Lung microvascular endothelial cell (primary cell): ENCODE results near the gene IFI27L2. TPM values are rescaled to one million over a fixed set of nuclear protein-coding genes. Genes with fewer than 3 reads are reported as not detected.
A peak's percentile ranks its signal among the peaks of the same experiment; 100 is the strongest.
"Not testable (repeated sequence)": the region's sequence is repeated elsewhere in the genome, so short reads cannot be mapped to it uniquely, and the experiment has no call there.

ENCODE experiments used
- DNase-seq, 2 donors: peaks; one replicate each; pipeline versions ENCODE4 v3.0.0 to v3.0.0-alpha.2; 2010; ENCODE audit warnings: low read depth in 2 of 2
- total RNA-seq: library from RNA; depleted of rRNA; stranded (reverse); fragments of >200 nt; gene quantifications from 2 replicates; pipeline ENCODE4 v1.2.1, GENCODE V29; 2014

IFI27L2 gene, protein sequence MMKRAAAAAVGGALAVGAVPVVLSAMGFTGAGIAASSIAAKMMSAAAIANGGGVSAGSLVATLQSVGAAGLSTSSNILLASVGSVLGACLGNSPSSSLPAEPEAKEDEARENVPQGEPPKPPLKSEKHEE
- total RNA-seq = 9.3 and 15.0 TPM in 2 replicates

DNA sequence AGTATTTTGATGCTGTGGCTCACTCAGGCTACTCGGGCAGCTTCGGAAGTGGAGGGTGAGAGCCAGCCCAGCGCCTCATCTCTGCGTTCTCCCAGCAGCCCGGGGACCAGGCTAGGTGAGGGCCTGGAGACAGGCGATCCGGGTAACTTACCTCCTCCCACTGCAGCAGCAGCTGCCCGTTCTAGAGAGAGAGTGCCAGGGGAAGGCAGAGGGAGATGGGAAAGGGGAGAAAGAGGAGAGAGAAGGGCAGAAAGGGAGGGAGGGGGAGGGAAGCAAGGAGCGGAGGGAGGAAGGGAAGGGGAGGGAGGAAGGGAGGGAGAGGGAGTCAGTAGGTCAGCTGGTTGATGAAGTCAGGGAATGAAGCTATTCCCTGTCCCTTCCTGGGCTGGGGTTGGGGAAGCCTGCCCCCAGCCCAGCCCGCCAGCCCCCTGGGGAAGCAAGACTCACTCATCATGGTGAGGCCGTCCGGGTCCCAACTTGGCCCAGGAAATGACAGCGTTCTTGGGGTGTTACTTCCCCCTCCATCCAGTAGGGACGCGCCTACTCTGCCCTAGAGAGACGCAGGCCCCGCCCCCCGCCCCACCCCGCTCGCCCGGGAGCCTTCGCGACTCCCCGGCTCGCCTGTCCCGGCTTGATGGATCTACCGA is at the start of gene IFI27L2:
Gene IFI27L2 (minus strand): TSS at position 494 of the 647 bp plus-strand sequence. CDS start 40 bp downstream, at position 454.
- DNase-seq = peak in 1 of 2 donors; percentile 72

DNA sequence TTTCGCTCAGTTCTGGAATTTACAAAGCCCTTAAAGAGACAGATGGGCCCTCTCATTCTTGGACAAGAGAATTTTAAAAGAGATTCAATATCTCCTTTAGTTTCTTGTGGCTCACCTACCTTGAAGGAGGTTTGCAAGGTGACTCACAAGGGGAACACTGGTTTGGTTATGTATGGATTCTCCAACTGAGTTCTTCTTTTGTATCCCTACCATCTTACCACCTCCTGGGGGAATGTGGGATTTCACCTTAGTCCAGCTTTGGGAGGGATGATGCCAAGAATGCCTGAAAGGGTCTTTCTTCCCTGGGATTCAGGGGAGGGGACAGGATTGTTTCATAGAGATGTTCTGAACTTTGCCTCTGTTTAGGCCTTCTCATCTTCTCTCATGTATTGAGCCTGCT is 48.4 kb upstream of the IFI27L2 start:
- DNase-seq = no peak

DNA sequence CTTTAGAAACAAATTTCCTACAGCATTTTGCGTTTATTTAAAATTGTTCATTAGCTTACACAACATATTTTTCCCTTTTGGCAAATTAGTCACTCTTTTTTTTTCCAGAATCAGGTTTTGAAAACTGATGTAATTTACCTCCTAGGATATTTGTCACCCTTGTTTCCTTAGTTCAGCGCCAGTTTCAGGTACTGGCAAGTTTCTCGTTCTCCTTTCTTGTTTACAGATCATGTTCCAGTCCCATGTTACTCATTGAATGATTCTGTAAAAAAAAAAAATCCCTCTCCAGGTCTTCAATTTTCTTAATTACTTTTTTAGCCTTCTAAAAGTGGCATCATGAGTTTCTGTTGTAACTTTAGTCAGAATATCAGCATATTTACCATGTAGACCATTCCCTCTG is 47.4 kb upstream of the IFI27L2 start:
- no peak for DNase-seq

DNA sequence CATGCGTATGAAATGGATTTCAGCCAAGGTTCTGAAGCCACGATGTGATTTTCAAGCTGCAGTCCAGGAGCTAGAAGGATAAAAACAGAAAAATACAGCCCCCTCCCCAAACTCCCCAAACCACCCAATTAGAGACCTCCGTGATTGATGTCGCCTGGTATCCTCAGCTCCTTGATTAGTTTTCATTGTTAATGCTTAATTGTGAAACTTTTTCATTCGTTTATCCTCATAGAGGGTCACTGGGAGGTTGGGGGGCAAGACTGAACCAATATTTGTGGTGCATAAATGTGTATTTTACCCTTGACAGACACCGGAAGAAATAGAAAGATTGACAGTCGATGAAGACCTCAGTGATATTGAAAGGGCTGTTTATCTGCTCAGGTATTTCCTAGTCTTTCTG is 46.3 kb upstream of the IFI27L2 start:
- DNase-seq = no peak

DNA sequence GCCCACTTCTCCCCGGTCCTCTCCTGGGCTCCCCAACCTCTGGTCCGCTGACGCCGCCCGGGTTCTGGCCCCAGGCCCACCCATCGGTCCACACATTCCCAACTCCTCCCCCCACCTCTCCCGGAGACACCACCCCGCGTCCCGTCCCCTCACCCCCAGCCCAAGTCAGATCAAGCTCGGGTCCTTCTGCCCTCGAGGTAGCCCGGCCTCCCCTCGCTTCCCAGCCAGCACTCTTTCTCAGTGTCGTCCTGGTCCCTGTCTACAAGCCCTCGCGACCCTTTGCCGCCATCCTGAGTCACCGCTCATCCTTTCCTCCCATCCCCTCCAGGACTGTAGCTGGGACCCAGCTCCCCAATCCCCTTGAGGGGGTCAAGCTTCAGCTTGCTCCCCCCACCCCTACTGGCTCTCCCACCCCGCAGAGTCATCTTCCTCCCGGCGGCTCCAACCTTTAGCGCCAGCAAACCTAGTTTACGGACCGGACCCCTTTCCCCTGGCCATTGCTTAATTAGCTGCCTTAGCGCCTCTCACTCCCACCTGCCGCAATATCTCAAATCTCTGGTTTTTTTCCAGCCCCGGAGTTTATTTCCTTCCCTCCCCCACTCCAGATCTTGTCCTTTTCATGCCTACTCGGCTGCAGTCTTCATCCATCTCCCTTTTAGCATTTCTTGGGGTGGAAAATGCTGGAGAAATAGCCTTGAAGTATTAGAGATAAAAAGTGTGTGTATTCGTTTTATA is 45.8 kb upstream of the IFI27L2 start:
- no peak for DNase-seq

DNA sequence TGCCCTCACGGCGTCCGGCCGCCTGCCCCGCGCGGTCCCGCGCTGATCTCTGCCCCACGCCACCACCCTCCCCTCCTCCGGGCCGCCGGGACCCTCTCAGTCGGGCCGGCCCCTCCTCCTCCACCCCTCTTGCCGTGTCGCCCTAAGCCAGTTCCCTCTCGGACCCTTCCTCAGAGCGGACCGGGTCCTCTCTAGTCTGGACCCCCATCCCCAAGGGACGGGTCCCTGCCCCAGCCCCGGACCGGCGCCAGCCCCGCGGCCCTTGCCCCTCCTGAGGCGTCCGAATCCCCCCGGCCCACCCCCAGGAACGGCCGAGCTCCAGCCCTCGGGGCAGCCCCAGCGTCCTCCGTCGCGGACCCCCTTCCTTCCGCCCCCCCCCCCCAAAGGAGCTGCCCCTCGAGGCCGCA is 45.2 kb upstream of the IFI27L2 start:
- no peak for DNase-seq

DNA sequence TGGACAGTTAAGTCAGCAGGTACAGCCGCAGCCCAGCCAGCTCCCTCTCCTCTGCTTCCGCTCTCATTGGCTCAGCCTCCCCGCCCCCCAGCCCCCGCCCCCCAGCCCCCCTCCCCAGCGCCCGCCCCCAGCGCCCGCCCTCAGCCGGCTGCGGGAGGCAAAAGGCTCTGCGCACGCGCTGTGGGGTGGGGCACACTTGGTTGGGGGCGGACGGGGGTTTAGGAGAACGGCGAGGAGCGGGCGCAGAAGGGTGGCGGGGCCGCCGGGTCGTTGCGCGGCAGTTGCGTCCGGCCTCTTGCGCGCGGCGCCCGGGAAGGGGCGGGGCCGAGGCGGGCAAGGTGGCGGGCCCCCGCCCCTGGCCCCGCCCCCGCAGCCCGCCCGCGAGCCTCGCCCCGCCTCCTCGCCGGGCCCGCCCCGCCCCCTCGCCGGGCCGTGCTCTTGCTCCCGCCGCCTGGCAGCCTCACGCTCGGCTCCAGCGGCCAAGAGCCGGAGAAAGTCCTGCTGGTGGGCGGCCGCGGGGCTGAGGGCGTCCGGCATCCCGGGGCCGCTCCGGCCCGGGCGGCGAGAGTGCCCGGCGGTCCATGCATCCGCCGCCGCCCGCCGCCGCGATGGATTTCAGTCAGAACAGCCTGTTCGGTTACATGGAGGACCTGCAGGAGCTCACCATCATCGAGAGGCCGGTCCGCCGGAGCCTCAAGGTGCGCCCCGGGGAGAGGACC is 44.6 kb upstream of the IFI27L2 start, which contains the start of gene PPP4R4:
Gene PPP4R4 (plus strand): TSS at position 438 of the 719 bp plus-strand sequence. CDS start 144 bp downstream, at position 582.
- DNase-seq = peak; percentile 53 to 74

DNA sequence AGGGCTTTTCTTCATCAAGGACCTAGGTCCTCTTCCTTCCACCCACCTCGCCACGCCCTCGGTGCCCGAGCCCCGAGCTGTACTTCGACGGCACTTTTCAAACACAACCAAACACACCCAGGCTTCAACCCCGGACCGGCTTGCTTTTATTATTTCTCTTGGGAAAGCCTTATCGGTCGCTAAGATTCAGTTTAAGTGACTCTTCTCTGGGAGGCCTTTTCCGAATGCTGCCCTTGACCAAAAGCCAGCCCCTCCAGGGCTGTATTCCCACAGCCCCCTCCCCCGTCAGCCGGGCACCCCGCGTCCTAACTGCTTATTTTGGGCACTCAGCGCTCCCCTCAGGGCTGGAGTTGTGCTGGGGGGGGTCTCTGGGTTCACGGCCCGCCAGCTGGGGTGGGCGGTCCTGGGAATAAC is 44.1 kb upstream of the IFI27L2 start:
- DNase-seq = no peak

DNA sequence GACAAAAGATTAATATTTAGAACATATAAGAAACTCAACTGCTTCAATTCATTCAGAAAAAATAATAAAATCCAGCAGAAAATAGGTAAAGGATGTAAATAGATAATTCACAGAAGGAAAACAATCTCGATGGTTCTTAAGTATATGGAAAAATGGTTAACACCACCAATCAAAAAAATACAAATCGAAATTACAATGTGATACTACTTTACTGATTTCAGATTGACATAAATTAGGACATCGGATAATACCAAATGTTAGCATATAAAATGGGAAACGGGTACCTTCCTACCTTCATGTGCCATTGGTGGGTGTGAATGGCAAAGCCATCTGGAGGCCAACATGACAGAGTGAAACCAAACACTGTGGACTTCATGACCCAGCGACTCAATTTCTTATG is 43.1 kb upstream of the IFI27L2 start:
- no peak for DNase-seq

DNA sequence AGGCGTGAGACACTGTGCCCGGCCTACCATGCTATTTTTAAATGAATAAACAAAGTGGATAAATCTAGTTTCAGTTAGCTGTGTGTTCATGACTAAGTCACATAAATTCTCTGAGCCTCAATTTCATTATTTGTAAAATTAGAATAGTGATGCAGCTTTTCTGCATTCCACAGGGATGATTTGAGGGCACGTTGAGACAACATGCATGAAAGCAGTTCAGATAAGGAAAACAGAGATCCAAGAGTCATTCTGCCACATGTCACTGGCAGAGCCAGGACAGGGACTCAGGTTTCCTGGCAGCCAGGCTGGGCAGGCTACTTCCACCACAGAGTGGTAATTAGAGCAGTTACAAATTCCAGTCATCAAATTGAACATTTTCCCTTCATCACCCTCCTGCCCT is 41.8 kb upstream of the IFI27L2 start:
- no peak for DNase-seq

DNA sequence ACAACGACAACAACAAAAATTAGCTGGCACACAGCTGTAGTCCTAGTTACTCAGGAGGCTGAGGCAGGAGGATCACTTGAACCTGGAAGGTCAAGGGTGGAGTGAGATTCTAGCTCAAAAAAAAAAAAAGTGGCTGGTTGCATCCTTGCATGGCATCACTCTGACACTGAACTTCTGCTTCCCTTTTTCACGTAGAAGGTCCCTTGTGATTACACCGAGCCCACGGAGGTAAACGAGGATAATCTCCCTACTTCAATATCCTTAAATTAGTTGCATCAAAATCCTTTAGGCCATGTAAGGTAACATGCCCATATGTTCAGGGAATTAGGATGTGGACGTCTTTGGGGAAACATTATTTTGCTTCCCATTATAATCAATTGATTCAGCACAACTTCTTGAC is 40.7 kb upstream of the IFI27L2 start:
- DNase-seq = no peak

DNA sequence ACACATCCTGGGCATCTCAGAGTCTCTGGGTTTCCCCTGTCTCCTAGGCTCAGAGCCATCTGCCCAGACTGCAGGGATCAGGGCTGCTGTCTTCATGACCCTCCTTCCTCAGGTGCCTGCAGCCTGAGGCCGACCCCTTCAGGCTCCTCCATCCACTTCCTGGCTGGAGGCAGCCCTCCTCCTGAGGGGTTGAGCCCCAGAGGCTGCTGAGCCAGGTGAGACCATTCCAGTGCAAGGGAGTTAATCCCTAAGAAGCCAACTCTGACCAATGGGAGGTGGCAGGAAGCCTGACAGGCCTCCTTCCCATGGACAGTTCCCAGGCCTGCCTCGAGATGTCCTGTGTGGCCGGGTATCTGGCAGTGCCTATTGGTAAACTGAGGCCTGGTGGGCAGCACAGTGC is 36.3 kb upstream of the IFI27L2 start:
- DNase-seq = no peak

DNA sequence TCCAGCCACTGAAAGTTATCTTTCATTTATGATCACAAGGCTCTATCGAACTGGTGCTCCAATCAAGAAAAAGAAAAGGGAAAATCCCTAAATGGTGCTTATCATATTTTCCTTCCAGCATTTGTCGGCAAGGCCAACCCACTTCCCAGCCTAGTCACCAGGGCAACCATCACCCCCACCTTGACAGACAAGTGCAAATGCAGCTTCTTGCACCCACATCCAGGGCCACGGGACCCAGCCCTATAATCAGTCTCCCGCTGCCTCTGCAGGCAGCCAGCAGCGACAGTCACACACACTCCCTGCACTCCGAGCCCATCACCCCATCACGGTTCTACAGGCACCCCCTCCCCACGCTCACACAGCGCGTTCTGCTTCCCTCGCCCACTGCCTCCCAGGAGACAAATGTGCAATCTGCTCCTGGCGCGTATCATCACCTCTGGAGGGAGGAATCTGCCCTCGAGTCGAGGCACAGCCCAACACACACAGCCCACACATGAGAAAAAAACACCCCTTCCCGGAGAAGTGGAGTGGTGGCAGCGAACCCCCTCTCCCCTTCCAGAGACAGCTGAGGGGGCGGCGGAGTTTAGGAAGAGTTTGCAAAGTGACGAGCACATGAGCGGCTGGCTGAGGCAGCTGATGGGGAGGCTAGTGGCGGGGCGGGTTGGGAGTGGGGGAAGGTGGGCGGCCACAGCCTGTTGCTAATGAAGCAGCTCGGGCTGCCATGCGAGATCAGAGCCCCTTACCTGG is 35.5 kb upstream of the IFI27L2 start:
- DNase-seq = no peak

DNA sequence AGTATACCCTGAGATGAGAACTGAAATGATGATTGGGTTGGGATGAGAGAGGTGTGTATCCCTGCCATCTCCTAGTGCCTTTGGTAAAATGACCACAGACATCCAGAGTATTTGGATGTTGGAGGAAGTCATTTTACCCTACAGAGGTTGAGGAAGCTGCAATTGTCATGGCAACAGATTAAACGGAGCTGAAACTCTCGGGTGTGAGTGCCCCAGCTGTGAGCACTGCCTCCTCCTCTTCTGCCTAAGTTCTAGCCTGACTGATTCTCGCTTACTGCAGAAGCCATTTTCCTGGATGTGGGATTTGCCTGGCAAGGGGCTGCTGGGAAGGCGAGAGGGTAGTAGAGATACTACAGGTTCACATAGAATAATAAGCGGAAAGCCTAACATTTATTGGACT is 34.4 kb upstream of the IFI27L2 start:
- no peak for DNase-seq

DNA sequence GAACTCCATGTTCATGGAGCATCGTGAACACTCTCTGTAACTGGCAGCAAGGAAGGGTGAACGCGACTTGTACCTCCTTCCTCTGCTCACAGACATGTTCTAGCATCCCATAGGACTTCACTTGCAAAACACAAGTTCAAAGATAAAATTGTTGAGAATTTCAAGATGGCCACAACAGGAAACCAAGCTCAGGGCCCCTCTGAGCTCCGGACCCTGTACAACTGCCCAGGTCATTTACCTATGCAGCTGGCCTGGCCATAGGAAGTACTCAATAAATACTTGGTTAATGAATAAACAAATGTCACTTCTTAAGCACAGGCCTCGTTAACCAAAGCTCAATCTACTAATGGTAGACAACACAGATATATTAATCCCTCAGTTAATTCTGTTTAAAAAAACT is 33.1 kb upstream of the IFI27L2 start:
- no peak for DNase-seq

DNA sequence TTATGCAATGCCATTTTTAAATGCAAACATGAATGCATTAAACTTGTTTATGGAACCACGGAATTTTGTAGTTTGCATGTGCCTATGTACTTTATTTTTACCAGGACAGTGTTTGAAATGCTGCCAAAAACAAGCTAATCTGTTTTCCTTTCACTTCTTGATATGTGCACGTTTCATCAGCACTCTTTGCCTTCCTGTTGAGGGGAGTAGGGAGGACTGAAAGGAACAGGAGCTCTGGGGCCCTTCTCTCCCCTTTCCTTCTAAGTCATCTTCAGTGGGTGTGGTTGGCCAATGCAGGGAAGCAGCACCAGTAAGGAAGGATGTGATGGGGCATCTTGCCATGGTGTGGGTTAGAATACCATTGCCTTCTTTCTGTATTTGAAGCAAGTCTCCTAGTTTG is 32.6 kb upstream of the IFI27L2 start:
- DNase-seq = peak; percentile 22 to 61

DNA sequence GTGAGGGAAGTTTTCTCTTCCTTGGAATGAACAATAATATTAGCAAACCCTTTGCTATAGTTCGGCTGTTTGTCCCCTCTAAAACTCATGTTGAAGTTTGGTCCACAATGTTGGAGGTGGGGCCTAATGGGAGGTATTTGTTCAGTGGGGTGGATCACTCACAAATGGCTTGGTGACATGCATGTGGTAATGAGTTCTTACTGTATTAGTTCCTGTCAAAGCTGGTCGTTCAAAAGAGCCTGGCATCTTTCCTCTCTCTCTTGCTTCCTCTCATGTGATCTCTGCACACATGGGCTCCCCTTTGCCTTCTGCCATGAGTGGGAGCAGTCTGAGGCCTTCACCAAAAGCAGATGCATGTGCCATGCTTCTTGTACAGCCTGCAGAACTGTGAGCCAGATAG is 31.7 kb upstream of the IFI27L2 start:
- DNase-seq = no peak

DNA sequence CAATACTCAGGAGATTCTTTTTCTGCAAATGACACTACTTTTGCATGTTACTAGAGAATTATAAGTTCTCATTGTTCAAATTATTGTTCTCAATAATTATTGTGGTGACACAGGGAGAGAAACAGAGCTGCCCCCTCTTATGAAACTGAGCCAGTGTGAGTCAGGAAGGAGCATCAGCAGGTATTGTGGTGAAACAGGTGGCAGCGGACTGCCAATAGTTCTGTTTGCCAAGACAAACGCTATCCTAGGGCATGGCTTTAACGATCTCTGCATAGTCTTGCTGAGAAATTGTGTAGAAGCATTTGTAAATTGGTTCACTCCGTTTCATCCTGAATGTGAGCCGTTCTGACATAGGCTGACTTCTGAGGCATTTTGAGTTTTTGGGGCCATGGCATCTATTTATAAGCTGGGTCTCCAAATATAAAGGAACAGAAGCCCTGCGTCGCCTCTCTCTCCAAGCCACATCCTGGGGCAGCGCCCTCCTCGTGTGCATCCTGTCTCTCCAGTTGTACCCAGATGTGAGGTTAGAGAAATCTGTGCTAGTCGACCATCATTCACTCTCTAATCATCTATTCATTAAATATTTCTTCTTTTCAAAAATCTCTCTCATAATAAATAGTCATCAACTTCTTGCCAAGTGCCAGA is 29.0 kb upstream of the IFI27L2 start:
- no peak for DNase-seq

DNA sequence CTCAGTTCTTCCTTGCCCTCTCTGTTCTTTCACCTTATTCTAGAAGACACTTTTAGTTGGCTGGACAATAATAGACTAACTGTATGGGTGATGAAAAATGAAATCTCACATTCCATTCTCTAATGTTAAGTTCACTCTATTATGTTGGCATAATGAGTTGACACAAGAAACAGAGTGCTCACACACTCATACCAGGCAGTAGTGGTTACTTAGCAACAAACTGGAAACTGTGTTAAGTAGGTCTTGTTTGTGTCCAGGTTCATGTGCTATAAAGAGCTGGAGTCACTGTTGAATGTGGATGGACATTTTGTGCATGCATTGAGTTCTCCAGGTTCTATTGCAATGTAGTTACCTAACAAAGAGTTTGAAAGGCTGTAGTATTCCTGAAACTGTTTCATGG is 27.8 kb upstream of the IFI27L2 start:
- no peak for DNase-seq

DNA sequence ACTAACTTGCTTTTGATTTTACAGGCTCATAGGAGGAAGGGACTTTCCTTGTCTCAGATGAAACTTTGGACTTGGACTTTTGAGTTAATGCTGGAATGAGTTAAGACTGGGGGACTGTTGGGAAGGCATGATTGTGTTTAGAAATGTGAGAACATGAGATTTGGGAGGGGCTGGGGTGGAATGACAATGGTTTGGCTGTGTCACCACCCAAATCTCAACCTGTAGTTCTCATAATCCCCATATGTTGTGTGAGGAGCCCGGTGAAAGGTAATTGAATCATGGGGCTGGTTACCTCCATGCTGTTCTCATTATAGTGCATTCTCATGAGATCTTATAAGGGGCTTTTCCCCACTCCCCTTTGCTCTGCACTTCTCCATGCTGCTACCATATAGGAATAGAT is 26.7 kb upstream of the IFI27L2 start:
- not testable (repeated sequence) for DNase-seq

DNA sequence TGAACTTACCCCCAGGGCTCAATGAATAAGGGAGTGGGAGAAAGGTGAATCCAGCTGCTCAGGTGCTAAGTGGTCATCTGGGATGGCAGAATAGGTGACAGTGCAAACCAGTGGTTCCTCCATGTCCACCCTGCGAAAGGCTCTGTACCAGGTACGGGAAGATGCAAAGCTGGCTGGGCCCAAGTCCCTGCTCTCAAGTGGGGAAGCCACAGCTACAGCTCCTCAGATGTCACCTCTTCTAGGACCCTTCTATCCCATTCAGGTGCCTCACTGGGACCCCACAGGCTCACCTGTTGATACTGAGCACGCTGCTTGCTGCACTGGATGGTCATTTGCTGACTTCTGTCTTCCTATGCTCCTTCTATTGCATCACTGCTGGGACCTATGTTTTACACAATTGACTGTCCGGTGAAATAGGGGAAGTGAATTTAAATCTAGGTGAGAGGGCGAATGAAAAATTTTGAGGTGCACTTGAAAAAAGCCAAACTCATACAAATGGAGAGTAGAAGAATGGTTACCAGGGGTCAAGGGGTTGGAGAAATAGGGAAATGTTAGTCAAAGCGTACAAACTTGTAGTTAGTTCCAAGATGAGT is 24.4 kb upstream of the IFI27L2 start:
- no peak for DNase-seq
